HG02943 (cell line): ENCODE results near the gene GATA3.

Experiments
- ATAC-seq: cut with Tn5 transposase; IDR thresholded peaks from one replicate; pipeline ENCODE4 v1.9.1; 2021; ENCODE audit warnings: mild to moderate bottlenecking, low read depth, moderate library complexity; ENCODE audit not compliant: unreplicated experiment

Gene GATA3

DNA sequence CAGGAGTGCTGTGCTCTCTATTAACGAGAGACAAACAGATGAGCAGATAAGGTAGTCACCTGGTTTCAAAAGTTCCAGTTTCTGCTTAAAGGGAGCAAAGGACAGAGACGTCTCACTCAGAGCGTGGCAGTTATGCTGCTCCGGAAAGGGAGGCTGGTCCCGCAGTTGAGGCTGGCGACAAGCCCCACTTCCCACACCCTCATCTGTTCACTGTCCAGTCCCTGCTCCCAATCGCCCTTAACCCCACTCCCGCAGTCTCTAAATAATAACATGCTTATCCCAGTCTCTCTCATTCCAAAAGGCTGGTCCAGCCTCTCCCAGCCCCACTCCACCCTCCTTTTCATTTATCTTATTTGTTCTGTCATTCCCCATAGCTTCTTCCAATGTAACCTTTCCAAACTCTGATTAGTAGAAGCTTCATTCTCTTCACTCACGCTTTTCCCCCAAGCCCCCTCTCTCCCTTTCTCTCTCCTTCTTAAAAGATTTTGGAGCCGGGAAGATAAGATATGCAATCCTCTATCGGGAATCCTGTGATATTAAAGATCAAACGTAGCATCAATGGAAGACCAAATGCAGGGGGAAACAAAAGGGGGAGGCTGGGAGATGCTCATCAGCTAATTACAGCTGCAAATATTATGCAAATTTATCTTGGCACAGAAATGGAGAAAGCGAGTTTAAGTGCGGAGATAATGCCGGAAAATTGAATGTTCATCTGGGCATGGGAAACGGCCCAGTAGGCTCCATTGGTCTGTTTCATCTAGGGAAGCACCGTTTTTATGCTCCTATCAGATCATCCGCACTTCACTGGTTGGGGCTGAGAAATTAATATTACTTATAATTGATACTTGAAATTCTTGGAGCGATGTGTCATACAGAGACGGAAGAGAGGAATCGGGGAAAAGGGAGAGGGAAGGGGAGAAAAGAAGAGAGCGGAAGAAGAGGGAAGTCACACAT lies 16.3 kb upstream of the GATA3 start:
- no peak for ATAC-seq

GRCh38 chr10:8039321-8039881 lies 15.1 kb upstream of the GATA3 start:
- no peak for ATAC-seq

- ATAC-seq = no peak
These were observed 13.8 kb upstream of the GATA3 start for GRCh38 chr10:8040651-8041050.

DNA sequence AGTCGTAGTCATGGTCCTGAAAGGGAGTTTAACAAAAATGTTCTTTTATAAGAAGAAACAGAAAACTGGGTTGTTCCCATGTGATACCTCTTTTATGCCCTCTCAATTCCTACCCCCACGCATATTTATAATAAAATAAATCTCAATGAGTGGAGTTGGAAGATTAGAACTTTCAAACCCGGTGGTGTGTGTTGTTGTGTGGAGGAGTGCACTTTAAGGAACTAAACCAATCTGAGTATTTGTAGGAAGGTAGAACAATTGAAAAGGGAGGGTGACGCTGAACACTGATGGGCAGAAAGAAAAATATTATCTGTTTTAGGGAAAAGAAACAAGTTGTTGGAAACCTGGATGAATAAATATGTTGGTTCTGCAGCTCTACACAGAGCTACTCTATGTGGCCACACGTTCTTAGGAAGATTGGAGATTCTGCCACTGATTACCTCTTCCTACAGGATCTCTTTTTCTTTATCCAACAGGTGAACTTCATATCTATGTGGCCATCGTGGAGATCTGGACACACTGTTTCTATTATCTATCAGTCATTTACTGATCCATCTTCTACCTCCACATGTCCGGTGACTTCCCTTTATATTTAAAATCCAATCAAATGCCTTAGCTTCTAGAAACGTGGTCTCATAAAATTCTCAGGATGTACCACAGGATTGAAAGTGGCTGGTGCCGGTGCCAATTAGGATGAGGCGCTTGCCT lies 13.1 kb upstream of the GATA3 start:
- ATAC-seq = no peak

GRCh38 chr10:8041992-8042720 lies 12.3 kb upstream of the GATA3 start:
- no peak for ATAC-seq

- no peak for ATAC-seq
These were observed 11.5 kb upstream of the GATA3 start for GRCh38 chr10:8042721-8043568.

- ATAC-seq = no peak
These were observed 10.8 kb upstream of the GATA3 start for GRCh38 chr10:8043569-8044306.

GRCh38 chr10:8044331-8044907 lies 10.1 kb upstream of the GATA3 start:
- ATAC-seq = no peak

- no peak for ATAC-seq
These were observed 9.4 kb upstream of the GATA3 start for GRCh38 chr10:8044908-8045725.

DNA sequence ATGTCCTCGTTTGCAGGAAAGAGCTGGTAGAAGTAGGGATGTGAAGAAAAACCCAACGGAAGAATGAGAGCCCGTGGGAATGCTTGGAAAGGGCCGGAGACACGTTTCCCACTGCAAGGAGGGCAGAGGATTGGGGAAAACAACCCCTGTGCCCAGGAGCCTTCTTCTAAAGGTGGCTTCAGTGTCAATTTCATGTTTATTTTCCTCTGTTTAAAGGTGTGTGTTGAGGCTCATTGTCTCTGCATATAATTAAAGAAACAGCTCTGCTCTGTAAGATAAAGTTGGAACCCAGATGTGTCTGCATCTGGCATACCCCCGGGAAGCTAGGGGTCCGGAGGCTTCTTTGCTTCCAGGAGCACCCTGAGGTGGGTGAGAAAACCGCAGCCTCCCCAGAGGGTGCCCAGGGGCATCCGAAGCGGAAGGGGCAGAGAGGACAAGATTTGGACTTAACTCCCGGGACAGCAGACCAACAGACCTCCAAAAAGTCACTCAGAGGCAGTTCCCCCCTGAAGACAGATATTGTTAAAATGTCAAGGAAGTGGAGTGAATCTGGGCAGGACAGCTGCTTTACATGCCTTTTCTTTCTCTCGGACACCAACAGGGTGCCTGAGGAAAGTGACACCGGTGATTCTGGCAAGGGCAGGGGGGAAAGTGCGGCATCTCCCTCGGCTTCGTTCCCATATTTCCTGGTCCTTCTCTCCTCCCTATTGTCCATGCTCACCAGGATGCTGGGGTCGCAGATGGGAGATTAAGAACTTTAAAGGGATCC lies 8.6 kb upstream of the GATA3 start:
- ATAC-seq = no peak

DNA sequence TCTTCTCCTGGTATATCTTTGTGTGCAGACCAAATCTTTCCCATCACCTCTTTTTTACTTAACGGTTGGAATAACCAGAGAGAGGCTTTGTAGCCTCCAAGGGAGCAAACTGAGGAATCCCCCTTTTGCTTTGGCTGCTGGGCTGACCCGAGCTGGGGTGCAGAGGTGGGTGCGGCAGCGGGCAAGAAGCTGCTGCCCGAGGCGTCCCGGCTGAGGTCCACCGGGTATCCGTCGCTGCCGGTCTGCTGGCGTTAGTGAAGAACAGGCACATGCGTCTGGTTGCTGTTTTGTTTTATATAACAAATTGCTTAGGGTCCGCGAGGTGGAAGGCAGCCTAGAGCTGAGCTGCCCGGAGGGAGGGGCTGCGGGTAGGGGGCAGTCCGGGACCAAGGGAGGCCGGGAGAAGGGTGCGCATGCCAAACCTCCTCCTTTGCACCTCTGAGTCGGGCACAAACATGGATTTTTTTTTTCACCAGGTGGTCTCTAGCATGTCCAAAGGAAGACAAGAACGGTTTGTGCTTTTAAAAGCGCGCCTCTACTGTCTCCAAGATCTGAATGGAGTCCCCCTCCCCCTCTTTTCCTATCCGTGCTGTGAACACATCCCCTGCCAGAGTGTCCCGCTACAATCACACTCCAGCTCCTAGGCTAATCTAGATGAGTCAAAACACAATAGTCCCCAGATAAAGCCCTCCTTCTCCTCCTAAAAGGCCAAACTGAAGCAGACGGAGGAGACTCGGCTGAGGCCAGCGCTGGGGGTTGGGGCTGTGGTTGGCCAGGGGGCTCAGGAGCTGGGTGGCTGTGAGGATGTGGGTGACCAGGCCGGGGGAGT lies 6.8 kb upstream of the GATA3 start:
- no peak for ATAC-seq

- ATAC-seq = no peak
These were observed 6.0 kb upstream of the GATA3 start for GRCh38 chr10:8048281-8049008.

DNA sequence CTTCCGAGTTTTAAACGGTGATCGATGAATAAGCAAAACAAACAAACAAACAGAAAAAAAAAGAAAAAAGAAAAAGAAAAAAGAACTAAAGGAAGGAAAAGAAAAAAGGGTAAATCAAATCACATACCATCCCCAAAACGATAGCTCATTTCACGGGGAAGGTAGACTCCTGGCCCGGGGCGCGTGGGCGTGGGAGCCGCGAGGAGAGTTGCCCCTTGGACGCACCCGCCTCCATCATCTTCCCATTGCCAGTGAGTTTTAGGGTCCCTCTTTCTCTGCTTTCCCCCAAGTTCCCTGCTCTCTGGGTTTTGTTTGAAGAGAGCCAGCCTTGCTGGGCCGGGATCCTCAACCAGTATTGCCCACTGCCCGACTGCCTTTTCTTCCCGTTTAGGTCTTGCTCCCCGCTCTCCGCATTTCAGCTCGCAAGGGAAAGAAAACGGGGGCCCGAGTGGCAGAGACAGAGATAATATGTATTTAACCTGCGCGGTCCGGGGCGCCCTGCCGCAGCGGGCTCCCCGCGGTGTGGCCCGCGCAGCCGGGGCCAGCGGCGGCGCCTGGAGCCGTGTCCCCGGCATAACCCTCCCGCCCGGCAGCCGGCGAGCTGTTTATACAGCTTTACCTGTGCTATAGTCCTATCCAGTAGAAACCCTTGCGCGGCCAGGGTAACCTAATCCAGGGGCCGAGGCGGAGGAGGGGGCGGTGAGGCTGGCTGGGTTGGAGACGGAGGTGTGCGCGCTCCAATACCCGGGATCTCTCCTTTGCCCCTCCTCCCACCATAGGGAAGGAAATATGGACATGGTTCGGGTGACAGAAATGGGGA lies 5.2 kb upstream of the GATA3 start:
- no peak for ATAC-seq

- ATAC-seq = no peak
These were observed 4.5 kb upstream of the GATA3 start for GRCh38 chr10:8049865-8050555.
